ENCODE measurements around the gene PET100. TPM values are rescaled to one million over a fixed set of nuclear protein-coding genes. Genes with fewer than 3 reads are reported as not detected.
A peak's percentile ranks its signal among the peaks of the same experiment; 100 is the strongest.

Gene PET100, protein sequence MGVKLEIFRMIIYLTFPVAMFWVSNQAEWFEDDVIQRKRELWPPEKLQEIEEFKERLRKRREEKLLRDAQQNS
- total RNA-seq: 8.8 and 15.9 TPM in 2 replicates
- 100 TPM for polyA plus RNA-seq (2012)

DNA sequence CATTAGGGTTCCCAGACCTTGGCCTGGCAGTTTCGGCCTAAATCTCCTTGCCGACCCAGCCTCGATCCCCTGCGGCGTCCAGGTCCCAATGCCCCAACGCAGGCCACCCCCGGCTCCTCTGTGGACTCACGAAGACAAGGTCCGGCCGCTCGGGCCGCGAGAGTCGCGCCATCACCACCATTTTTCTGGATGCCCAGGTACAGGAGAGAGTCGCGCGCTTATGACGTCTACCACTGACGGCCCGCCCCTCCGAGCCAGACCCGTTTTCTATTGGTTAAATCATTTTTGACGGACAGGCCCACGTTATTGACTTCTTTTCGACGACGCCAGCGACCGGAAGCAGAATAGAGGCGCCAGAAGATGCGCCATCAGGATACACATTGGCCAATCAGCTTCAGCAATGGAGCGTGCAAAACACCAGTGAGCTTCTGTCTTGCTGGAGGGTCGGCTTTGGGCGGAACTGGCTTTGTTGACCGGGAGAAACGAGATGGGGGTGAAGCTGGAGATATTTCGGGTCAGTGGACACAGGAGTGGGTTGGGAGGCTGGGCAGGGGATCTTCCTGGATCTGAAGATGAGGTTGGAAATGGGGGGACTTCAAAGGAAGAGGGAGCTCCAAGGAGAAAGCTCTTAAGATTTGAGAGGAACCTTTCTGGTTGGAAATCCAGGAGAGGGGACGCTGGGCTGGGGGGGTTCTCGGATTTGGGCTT lies at the start of gene PET100, which contains the start of gene XAB2:
Gene PET100, plus strand, starts transcription at position 447 of the 708 bp plus-strand sequence. Its CDS starts 41 bp downstream, at position 488.
Gene XAB2, minus strand, starts transcription at position 199 of the 708 bp plus-strand sequence. Its CDS starts 18 bp downstream, at position 181.
- peak; percentile 99 for DNase-seq (ENCODE audit: low read depth)

DNA sequence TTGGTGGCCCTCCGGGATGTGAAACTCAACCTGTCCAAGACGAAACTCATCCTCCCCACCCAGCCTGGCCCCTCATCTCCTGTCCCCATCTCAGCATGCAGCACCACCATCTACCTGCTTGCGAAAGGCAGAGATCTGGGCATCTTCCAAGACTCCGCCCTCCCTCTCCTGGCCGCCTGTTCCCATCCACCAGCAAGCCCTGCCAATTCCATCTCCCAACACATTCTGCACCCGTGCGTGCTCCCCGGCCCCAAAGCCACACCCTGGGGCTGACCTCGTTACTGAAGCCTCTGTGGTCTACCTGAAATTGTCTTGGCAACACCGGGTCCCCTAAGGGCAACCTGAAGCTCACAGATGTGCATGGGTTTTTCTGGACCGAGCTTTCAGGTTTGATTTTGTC lies 47.1 kb upstream of the PET100 start:
- no peak for DNase-seq (ENCODE audit: low read depth)

DNA sequence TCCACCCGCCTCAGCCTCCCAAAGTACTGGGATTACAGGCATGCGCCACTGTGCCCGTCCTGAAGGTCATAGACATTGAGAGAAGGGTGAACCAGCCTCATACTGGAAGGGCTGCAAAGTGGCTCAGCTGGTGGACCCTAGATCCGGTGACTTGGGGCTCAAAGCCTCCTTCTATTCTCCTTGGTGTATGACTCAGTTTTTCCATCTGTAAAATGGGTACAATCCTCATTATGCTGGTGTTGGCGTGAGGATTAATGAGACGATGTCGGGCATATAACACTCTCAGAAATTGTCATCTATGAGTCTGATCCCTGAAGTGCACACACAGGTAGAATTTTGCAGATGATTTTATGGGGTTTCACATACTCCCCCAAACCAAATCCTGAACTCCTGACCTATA lies 39.8 kb upstream of the PET100 start:
- no peak for DNase-seq (ENCODE audit: low read depth)

DNA sequence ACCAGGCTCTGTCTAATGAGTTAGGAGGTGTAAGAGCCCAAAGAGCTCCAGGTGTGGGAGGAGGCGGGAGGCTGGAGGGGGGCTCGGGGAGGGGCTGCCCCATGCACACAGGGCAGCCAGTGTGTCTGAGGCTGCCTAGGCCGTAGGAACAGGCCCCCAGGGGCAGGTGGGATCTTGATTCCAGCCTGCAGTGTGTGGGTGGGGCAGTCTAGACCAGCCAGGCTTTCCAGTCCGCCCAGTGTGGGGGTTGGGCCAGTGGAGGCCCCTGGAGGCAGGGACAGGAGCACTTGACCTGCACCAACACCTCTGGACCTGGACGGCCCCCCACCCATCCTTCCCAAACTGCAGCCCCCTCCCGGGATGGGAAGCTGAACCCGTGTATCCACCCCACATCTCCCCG lies 39.3 kb upstream of the PET100 start:
- no peak for DNase-seq (ENCODE audit: low read depth)

DNA sequence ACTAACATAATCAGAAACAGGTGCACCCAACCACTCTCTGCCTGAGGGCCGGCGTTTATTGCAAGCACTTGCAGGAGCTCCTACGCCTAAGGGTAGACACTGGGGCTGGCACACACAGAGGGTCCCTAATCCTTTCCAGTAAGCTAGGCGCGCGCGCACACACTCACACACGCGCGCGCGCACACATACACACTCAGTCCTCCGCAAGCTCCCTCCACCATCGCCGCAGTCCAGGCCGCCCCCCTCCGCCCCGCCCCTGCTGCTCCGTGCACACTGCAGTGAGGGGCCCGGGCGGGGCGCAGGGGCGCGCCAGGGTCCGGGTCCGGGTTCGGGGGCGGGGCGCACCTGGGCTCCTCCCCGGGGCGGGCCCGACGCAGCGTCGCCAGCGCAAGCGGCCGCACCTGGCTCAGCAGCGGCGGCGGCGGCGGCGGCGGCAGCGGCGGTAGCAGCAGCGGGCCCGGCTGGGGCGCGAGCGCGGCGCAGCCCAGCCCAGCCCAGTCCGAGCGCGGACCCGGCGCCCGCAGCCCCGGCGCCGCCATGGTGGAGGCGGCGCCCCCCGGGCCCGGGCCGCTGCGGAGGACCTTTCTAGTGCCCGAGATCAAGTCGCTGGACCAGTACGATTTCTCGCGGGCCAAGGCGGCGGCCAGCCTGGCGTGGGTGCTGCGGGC lies 34.0 kb upstream of the PET100 start, which contains the start of gene CAMSAP3:
Gene CAMSAP3, plus strand, starts transcription at position 398 of the 668 bp plus-strand sequence. Its CDS starts 140 bp downstream, at position 538.
- DNase-seq (ENCODE audit: low read depth): peak; percentile 13

DNA sequence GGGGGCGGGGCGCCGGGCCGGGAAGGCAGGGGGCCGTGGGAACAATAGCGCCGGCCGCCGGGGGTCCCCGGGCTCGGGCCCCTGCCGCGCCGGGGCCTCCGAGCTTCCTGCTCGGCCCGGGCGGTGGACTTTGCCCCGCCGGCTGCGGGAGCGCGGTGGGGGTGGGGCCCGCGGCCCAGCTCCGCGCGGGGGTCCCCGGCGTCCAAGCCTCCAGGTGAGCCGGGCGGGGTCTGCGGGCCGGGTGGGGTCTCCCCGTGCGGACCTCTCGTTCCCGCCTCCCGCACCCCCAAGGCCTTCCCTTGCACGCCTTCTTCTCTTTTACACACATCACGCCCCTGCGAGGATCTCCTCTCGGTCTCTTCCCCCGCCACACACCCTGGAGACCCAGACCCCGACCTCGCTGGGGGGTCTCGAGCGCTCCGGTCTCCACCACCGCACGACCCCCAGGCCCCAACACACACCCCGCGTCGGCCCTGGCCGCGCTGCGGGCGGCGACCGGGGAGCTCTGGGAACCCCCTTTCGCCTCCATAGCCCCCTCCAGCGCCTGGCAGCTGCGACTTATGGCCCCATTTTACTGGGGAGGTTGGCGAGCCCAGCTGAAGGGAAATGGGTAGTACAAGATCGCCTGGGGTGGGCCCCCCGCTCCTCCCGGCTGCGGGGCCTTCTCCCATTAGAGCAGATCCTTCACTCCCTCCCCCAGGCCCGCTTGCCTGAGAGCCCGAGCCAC lies 33.2 kb upstream of the PET100 start:
- no peak for DNase-seq (ENCODE audit: low read depth)

DNA sequence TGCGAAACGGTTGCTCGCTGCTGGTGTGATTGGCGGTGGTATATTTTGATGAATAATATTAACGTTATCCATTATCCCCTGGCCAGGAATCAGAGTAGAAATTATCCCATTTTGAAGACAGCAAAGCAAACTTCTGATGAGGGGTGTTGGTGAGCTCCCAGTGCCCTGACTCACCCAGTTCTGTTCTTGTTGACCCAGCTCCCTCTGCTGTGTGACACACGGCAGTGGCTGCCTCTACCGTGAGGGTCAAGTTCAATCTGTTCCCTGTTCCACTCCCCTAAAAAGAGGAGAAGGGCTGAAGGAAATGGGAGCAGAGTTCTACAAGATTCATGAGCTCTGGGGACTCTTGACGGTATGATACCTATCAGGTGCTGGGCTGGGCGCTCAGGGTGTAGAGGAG lies 31.9 kb upstream of the PET100 start:
- no peak for DNase-seq (ENCODE audit: low read depth)

DNA sequence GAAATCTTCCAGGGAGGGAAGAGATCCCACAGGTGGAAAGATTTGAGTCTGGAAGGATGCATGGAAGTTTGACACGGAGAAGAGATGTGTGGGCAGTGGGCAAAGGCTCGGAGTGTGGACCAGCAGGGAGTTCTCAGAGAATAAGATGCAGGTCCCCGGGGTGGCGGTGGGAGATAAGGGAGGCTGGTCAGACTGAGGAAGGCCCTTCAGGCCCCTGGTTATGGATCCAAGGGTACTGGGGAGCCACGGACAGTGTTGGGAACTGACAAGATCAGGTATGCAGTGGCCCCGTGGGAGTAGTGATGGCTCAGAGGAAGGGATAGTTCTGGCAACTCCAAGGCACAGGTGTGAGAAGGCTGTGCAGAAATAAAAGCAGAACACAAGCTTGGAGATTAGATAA lies 31.4 kb upstream of the PET100 start:
- no peak for DNase-seq (ENCODE audit: low read depth)

DNA sequence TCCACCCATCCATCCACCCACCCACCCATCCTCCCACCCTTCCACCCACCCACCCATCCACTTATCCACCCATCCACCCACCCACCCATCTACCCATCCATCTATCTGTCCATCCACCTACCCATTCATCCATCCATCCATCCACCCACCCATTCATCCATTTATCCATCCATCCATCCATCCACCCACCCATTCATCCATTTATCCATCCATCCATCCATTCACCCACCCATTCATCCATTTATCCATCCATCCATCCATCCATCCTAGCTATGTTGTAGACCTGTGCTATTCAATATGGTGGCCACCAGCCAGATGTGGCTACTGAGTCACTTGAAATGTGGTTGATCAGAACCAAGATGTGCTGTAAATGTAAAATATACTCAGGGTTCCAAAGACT lies 28.9 kb upstream of the PET100 start:
- no peak for DNase-seq (ENCODE audit: low read depth)

DNA sequence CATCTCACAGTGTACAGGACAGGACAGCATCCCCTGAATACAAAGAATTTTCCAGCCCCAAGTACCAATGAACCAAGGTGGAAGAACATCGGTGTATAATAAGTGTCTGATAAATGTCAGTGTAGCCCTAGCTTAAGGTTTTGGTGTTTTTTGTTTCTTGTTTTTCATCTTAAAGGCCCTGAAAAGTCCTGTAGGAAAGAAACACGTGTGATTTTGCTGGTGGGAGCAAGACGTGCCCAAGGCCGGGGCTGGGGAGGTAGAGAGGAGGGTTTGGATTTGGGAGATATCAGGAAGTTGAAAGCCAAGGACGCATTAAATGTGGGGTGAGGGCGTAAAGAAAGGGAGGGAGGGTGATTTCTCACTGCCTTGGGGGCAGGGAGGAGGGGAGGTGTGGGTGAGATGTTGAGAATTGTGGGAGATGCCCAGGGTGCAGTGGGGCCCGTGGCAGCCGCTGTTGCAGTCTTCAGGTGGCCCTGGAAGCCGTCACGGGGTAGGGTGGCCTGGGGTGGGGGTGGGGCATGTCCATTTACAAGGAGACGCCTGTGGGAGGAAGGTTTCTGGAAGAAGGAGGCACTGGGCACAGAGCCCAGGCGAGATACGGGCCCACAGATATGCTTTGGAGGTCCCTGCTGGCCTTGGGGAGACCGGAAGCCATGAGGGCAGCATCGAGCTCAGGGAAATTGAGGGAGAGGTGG lies 27.2 kb upstream of the PET100 start:
- no peak for DNase-seq (ENCODE audit: low read depth)

DNA sequence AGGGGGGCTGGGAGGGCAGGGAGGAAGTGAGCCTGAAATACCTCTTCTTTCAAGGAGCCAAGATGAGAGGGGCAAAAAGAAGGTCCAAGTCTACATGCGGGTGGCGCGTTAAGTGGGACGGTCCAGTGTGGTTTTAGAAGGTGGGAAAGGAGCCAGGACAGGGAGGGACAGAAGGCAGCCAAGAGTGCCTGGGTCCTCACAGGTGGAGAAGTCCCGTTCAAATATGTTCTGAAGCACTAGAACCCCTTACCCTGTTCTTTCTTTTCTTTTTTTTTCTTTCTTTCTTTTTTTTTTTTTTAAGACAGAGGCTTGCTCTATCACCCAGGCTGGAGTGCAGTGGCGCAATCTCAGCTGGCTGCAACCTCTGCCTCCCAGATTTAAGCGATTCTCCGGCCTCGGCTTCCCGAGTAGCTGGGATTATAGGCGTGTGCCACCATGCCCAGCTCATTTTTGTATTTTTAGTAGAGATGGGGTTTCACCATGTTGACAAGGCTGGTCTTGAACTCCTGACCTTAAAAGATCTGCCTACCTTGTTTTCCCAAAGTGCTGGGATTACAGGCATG lies 26.6 kb upstream of the PET100 start:
- no peak for DNase-seq (ENCODE audit: low read depth)

DNA sequence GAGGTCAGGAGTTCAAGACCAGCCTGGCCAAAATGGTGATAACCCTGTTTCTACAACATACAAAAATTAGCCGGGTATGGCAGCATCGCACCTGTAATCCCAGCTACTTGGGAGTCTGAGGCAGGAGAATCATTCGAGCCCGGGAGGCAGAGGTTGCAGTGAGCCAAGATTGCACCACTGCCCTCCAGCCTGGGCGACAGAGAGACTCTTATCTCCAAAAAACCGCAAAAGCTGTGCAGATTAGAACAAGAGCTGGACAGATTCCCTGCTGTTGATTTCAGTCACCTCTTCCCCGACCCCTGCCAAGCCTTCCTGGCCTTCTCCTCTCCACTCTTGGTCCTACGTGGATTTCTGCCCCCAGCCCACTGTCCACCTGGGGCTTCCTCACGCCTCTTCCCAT lies 25.7 kb upstream of the PET100 start:
- no peak for DNase-seq (ENCODE audit: low read depth)

DNA sequence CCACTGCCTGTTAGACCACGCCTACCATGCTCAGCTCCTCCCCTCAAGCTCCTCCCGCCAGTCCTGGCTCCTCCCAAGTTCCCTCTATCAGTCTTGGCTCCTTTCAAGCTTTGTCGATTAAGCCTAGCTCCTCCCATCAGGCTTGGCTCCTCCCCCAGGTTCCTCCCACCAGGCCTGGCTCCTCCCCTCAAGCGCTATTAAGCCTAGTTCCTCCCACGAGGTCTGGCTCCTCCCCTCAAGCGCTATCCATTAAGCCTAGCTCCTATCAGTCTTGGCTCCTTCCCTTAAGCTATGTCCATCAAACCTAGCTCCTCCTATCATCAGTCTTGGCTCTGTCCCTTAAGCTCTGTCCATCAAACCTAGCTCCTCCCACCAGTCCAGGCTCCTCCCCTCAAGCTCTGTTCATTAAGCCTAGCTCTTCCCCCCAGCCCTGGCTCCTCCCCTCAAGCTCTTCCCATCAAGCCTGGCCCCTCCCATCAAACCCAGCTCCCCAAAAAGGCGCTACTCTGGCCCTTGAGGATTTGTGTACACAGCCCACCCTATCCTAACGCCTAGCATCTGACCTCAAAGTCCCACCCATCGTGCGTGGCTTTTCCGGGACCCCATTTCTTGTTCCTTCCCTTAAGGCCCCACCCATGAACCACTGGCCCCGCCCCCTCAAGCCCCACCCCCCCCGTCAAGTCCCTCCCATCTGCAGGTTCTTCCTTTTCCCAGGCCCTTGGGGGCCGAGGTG lies 23.9 kb upstream of the PET100 start:
- DNase-seq (ENCODE audit: low read depth): no peak

DNA sequence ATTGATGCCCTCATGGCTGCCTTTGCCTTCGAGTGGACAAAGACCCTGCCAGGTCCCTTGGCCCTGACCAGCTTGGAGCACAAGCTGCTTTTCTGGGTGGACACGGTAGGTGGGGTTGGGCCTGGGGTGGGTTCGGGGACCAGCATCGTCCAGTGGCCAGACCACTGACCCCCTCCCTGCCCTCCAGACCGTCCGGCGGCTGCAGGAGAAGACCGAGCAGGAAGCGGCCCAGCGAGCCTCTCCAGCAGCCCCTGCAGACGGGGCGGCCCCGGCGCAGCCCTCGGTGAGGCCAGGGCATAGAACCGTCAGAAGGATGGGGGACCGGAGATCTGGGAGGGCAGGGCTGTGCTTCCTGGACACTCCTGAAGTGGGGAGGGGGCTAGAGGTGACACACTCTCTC lies 23.3 kb upstream of the PET100 start:
- no peak for DNase-seq (ENCODE audit: low read depth)

DNA sequence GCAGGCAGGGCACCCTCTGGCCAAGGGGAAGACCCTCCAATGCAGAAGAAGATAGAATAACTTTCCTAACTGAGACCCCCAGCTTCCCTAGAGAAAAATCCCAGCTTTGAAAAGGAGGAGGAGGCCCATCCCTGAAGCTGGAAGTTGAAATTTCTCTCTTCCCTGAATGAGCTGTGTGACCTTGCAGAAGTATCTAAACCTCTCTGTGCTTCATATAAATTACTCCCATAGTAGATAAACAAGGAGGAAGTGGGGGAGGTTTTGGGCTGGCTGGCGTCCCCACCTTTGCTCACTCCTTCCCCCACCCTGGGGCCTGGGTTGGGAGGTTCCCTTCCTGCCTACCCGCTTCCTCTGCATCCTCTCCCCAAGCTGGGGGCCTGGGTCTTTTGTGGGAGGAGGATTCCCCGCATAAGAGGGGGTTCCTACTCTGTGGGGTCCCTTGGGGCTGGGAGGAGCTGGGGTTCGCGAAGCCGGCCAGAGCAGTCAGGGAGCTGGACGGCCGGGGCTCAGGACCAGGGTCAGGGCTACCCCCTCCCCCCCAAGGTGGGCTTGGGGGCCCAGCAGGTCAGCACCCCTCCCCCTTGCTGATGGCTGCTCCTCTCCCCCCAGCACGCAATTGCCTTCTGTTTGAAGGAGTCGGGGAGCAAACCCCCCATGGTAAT lies 22.2 kb upstream of the PET100 start:
- DNase-seq (ENCODE audit: low read depth): no peak

DNA sequence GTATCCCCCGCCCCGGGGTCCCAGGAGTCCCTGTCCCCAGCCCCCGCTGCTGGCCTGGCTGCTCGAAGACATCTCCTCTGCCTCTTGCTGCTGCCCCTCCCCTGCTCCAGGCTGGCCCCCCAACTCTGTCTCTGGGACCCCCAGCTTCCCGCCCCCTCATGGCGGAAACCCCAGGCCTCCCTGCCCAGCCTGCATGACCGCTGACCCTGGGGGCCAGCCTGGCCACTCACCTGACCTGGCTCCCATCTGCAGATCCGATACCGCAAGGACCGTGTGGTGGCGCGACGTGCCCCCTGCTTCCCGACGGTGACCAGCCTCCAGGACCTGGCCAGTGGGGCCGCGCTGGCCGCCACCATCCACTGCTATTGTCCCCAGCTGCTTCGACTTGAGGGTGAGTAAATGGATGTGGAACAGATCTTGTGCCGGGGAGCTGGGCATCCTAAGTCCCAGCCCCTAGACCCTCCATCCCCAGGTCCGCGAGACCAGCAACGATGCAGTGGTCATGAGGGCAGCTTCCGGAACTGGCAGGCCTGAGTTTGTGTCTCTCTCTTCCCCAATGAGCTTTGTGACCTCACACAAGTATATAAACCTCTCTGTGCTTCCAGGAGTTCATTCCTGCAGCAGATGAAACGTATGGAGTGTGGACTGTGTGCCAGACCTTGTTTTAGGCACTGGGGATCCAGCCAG lies 21.6 kb upstream of the PET100 start:
- no peak for DNase-seq (ENCODE audit: low read depth)

DNA sequence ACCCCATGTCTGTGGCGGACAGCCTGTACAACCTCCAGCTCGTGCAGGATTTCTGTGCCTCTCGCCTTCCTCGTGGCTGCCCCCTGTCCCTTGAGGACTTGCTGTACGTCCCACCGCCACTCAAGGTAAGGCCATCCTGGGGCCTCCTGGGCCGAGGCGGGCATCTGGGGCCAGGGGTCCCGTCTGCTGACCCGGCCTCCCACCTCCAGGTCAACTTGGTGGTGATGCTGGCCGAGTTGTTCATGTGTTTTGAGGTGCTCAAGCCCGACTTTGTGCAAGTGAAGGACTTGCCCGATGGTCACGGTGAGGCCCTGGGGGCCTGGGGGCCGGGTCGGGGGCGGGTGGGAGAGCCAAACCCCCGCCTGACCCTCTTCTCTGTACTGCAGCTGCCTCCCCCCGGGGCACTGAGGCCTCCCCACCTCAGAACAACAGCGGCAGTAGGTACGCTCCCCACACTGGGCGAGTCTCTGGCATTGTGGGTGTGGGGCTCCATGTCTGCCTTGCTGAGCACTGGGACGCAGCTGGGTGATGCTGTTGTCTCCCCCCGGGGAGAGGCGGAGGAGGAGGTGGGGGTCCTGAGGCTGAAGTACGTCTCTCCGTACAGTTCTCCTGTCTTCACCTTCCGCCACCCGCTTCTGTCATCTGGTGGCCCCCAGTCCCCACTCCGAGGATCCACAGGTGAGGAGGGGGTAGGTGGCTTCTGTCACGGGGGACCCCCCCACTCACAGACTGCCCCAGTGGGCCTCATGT lies 18.9 kb upstream of the PET100 start:
- no peak for DNase-seq (ENCODE audit: low read depth)

DNA sequence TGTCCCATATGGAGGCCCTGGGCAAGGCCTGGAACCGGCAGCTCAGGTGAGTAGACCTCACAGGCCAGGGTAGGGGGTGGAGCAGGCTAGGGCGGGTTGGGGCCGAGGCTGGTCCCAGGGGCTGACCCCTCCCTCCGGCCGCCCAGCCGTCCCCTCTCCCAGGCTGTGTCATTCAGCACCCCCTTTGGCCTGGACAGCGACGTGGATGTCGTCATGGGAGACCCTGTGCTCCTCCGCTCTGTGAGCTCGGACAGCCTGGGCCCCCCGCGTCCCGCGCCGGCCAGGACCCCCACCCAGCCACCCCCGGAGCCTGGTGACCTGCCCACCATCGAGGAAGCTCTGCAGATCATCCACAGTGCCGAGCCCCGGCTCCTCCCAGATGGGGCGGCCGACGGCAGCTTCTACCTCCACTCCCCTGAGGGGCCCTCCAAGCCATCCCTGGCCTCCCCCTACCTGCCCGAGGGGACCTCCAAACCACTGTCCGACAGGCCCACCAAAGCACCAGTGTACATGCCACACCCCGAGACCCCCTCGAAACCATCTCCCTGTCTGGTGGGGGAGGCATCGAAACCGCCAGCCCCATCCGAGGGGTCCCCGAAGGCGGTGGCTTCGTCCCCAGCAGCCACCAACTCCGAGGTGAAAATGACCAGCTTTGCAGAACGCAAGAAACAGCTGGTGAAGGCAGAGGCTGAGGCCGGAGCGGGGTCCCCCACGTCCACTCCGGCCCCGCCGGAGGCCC lies 17.9 kb upstream of the PET100 start:
- no peak for DNase-seq (ENCODE audit: low read depth)
